Gastrocnemius medialis (tissue), 4 donors: Measurements from ENCODE around the gene RASSF10. TPM values are rescaled to one million over a fixed set of nuclear protein-coding genes. Genes with fewer than 3 reads are reported as not detected.

Experiments
- ATAC-seq, 2 donors: fragments of 150-250 bp; one replicate each; pipeline ENCODE4 v1.9.1; 2016
- DNase-seq, 2 donors: peaks; one replicate each; pipeline ENCODE4 v3.0.0-alpha.2; 2019
- H3K27ac ChIP-seq, 4 donors: fragments of 200-600 bp; sonication (generic); 1 replicate in 1 of 4; 2 replicates in 3 of 4; pipeline ENCODE4 v1.5.1; 2016 to 2018; ENCODE audit warnings: mild to moderate bottlenecking in 2 of 4, moderate library complexity in 1 of 4
- H3K27me3 ChIP-seq, 3 donors: fragments of 200-600 bp; sonication (generic) in 2 of 3; 1 replicate in 1 of 3; 2 replicates in 2 of 3; pipeline versions ENCODE4 v1.5.1 to v1.6.0; 2016 to 2019; ENCODE audit warnings: mild to moderate bottlenecking in 1 of 3, moderate library complexity in 1 of 3
- H3K36me3 ChIP-seq, 2 donors: fragments of 200-600 bp; sonication (generic) in 1 of 2; one replicate each; pipeline ENCODE4 v1.5.1; 2017 to 2018
- H3K4me1 ChIP-seq, 2 donors: fragments of 200-600 bp; sonication (generic) in 1 of 2; one replicate each; pipeline ENCODE4 v1.5.1; 2016 to 2017; ENCODE audit warnings: mild to moderate bottlenecking in 2 of 2
- H3K4me3 ChIP-seq, 4 donors: fragments of 200-600 bp; sonication (generic) in 3 of 4; 1 replicate in 1 of 4; 2 replicates in 3 of 4; pipeline ENCODE4 v1.5.1; 2016 to 2019; ENCODE audit warnings: mild to moderate bottlenecking in 2 of 4
- H3K9me3 ChIP-seq, 3 donors: fragments of 200-600 bp; sonication (generic) in 2 of 3; 1 replicate in 1 of 3; 2 replicates in 2 of 3; pipeline ENCODE4 v1.5.1; 2016 to 2019
- CTCF ChIP-seq, 5 experiments: fragments of 450-650 bp in 3 of 5; fragments of 200-600 bp in 2 of 5; sonication (generic) in 2 of 5; IDR thresholded peaks in 4 of 5; conservative IDR thresholded peaks in 1 of 5; 1 replicate in 4 of 5; 2 replicates in 1 of 5; pipeline ENCODE4 v1.5.1; 2016 to 2019; ENCODE audit warnings: antibody characterized with exemption in 5 of 5, mild to moderate bottlenecking in 3 of 5, moderate library complexity in 3 of 5
- POLR2A ChIP-seq, 2 donors: fragments of 450-650 bp; IDR thresholded peaks; one replicate each; pipeline ENCODE4 v1.6.1; 2017; ENCODE audit warnings: antibody characterized with exemption in 2 of 2, mild to moderate bottlenecking in 2 of 2, moderate library complexity in 2 of 2
- in situ Hi-C, 4 donors: fragments of 200-750 bp; cut with MboI; loops; one replicate each; pipeline versions ENCODE4 v1.15.0 to v1.8.0; 2017; ENCODE audit warnings: low sequenced_read_pairs in 4 of 4
- intact Hi-C: fragments of 100-400 bp; cut with DNase I; formaldehyde crosslinking; loops from one replicate; pipeline ENCODE4 v1.15.1; 2023; ENCODE audit warnings: low total_unique reads
- total RNA-seq, 4 donors: library from RNA; depleted of rRNA; stranded (reverse); fragments of >200 nt; gene quantifications; one replicate each; pipeline versions ENCODE4 v1.1.0 to v1.2.3, GENCODE V29; 2016

The RASSF10 gene
- total RNA-seq, result under 1 TPM in 3 of 4 donors, not detected in 1; 0.11 to 0.62 (median 0.25) TPM

GRCh38 chr11:13008625-13009475, at the start of gene RASSF10:
Gene RASSF10 (plus strand): TSS chr11:13009316. CDS start chr11:13009577, 261 bp downstream.
- Histone ChIP-seq H3K4me3 (peak within 1 kb of the TSS; percentile 46 to 61 (median 51)), H3K36me3 (no peaks in the 10 kb centered on the region), H3K9me3 (no peaks in the 10 kb centered on the region), H3K27ac (no peak within 1 kb of the TSS), H3K4me1 (peaks cover 0 to 16% of the 10 kb centered on the region in 2 donors), H3K27me3 (peaks cover 56 to 80% (median 63%) of the 10 kb centered on the region in 3 donors)
- intact Hi-C loops (no loop called here), in situ Hi-C loops (no loop called here)
- ATAC-seq (no peak), DNase-seq (no peak)
- TF ChIP-seq CTCF (IDR thresholded peaks at IDR 0.05 in 4 of 5, conservative IDR thresholded peaks at IDR 0.05 in 1 of 5), result no peak
- peak; percentile 28 to 68 for TF ChIP-seq POLR2A (IDR thresholded peaks at IDR 0.05)

- H3K27me3 ChIP-seq, result no peaks in the 10 kb centered on the region
- DNase-seq (no peak), ATAC-seq (no peak)
- no peaks in the 10 kb centered on the region for H3K4me1 ChIP-seq
- in situ Hi-C loops (loop anchor here (25.0 kb wide), 2 partner anchors 226 to 376 kb away; no protein-coding TSS in a partner anchor), intact Hi-C loops (loop anchor here (10.0 kb wide), 1 partner anchor 383 kb away; no protein-coding TSS in a partner anchor)
- no peaks in the 10 kb centered on the region for H3K36me3 ChIP-seq
- no peaks in the 10 kb centered on the region for H3K9me3 ChIP-seq
- no peak for TF ChIP-seq POLR2A (IDR thresholded peaks at IDR 0.05)
- no peak for TF ChIP-seq CTCF (IDR thresholded peaks at IDR 0.05 in 4 of 5, conservative IDR thresholded peaks at IDR 0.05 in 1 of 5)
- H3K27ac ChIP-seq, result no peak overlapping the region
- H3K4me3 ChIP-seq, result no peak overlapping the region
Measured at GRCh38 chr11:12961615-12962014, 47.5 kb upstream of the RASSF10 start.

GRCh38 chr11:12962306-12962705, 46.8 kb upstream of the RASSF10 start:
- no peak for DNase-seq
- H3K9me3 ChIP-seq, result no peaks in the 10 kb centered on the region
- ATAC-seq, result no peak
- H3K27ac ChIP-seq, result no peak overlapping the region
- intact Hi-C loops, result loop anchor here (10.0 kb wide), 1 partner anchor 382 kb away; no protein-coding TSS in a partner anchor
- no peak overlapping the region for H3K4me3 ChIP-seq
- in situ Hi-C loops, result loop anchor here (25.0 kb wide), 2 partner anchors 225 to 375 kb away; no protein-coding TSS in a partner anchor
- H3K4me1 ChIP-seq, result no peaks in the 10 kb centered on the region
- no peaks in the 10 kb centered on the region for H3K36me3 ChIP-seq
- no peak for TF ChIP-seq POLR2A (IDR thresholded peaks at IDR 0.05)
- TF ChIP-seq CTCF (IDR thresholded peaks at IDR 0.05 in 4 of 5, conservative IDR thresholded peaks at IDR 0.05 in 1 of 5), result no peak
- no peaks in the 10 kb centered on the region for H3K27me3 ChIP-seq

GRCh38 chr11:12963051-12963450, 46.1 kb upstream of the RASSF10 start:
- in situ Hi-C loops, result loop anchor here (25.0 kb wide), 2 partner anchors 224 to 374 kb away; no protein-coding TSS in a partner anchor
- TF ChIP-seq POLR2A (IDR thresholded peaks at IDR 0.05), result no peak
- TF ChIP-seq CTCF (IDR thresholded peaks at IDR 0.05 in 4 of 5, conservative IDR thresholded peaks at IDR 0.05 in 1 of 5), result no peak

More at GRCh38 chr11:12963051-12963450, 46.1 kb upstream of the RASSF10 start:
- Histone ChIP-seq H3K4me3 (no peak overlapping the region), H3K4me1 (no peaks in the 10 kb centered on the region), H3K36me3 (no peaks in the 10 kb centered on the region), H3K27me3 (no peaks in the 10 kb centered on the region), H3K9me3 (no peaks in the 10 kb centered on the region), H3K27ac (no peak overlapping the region)
- intact Hi-C loops, result loop anchor here (10.0 kb wide), 1 partner anchor 382 kb away; no protein-coding TSS in a partner anchor
- ATAC-seq, result no peak
- no peak for DNase-seq
